OCI-LY1 (cell line): ENCODE measurements around the gene COL18A1.

Experiments used
- H2AFZ ChIP-seq: fragments of 200-600 bp; sonication (generic), shearing (Covaris generic); 2 replicates; pipeline ENCODE4 v1.6.0; 2014; ENCODE audit warnings: antibody characterized with exemption, mild to moderate bottlenecking, low read length
- H3F3A ChIP-seq: fragments of 200-600 bp; sonication (generic), shearing (Covaris generic); 2 replicates; pipeline ENCODE4 v1.6.0; 2014; ENCODE audit warnings: mild to moderate bottlenecking, antibody characterized with exemption, low read length, moderate library complexity; ENCODE audit not compliant: insufficient read depth
- H3K27ac ChIP-seq: fragments of 200-600 bp; sonication (generic); 2 replicates; pipeline ENCODE4 v1.5.1; 2014; ENCODE audit warnings: low read length, mixed run types, mild to moderate bottlenecking, low read depth; ENCODE audit not compliant: poor library complexity, severe bottlenecking
- H3K27me3 ChIP-seq: fragments of 200-600 bp; sonication (generic); 2 replicates; pipeline ENCODE4 v1.6.0; 2014; ENCODE audit warnings: antibody characterized with exemption, mild to moderate bottlenecking, low read length, moderate library complexity; ENCODE audit not compliant: insufficient read depth
- H3K36me3 ChIP-seq: fragments of 200-600 bp; sonication (generic); 2 replicates; pipeline ENCODE4 v1.6.1; 2014; ENCODE audit warnings: mild to moderate bottlenecking, antibody characterized with exemption, low read length, moderate library complexity, mixed read lengths; ENCODE audit not compliant: insufficient read depth
- H3K4me1 ChIP-seq: fragments of 200-600 bp; sonication (generic); 2 replicates; pipeline ENCODE4 v1.5.1; 2014; ENCODE audit warnings: mild to moderate bottlenecking, low read length, moderate library complexity; ENCODE audit not compliant: insufficient read depth, severe bottlenecking
- H3K4me2 ChIP-seq: fragments of 200-600 bp; sonication (generic), shearing (Covaris generic); 2 replicates; pipeline ENCODE4 v1.6.1; 2014; ENCODE audit warnings: low read length
- H3K4me3 ChIP-seq: fragments of 200-600 bp; sonication (generic); 2 replicates; pipeline ENCODE4 v1.5.1; 2014; ENCODE audit warnings: low read length, low read depth, mild to moderate bottlenecking, mixed read lengths; ENCODE audit not compliant: poor library complexity, severe bottlenecking
- H3K79me2 ChIP-seq: fragments of 200-600 bp; shearing (Covaris generic); 2 replicates; pipeline ENCODE4 v1.6.1; 2016; ENCODE audit warnings: mixed run types, low read length, mixed read lengths; ENCODE audit not compliant: insufficient read depth
- H3K9ac ChIP-seq: fragments of 200-600 bp; sonication (generic), shearing (Covaris generic); 2 replicates; pipeline ENCODE4 v1.6.1; 2014; ENCODE audit warnings: mild to moderate bottlenecking, low read length, mixed read lengths
- H3K9me2 ChIP-seq: fragments of 200-600 bp; sonication (generic), shearing (Covaris generic); 2 replicates; pipeline ENCODE4 v1.6.1; 2014; ENCODE audit warnings: low read depth, mild to moderate bottlenecking, low read length, mixed read lengths
- H3K9me3 ChIP-seq: fragments of 200-600 bp; shearing (Covaris generic); 2 replicates; pipeline ENCODE4 v1.6.1; 2014; ENCODE audit warnings: low read length, mixed read lengths
- H4K20me1 ChIP-seq: fragments of 200-600 bp; sonication (generic), shearing (Covaris generic); 2 replicates; pipeline ENCODE4 v1.6.0; 2016; ENCODE audit warnings: mild to moderate bottlenecking, low read length; ENCODE audit not compliant: insufficient read depth
- CTCF ChIP-seq: fragments of 200-600 bp; sonication (generic), shearing (Covaris generic); IDR thresholded peaks from 2 replicates; pipeline ENCODE4 v1.5.1; 2017; ENCODE audit warnings: mild to moderate bottlenecking, antibody characterized with exemption, low read length, moderate library complexity, mixed read lengths
- EZH2 ChIP-seq: fragments of 200-600 bp; sonication (generic), shearing (Covaris generic); IDR thresholded peaks from 2 replicates; pipeline ENCODE4 v1.8.0; 2017; ENCODE audit warnings: borderline replicate concordance, mixed run types, mild to moderate bottlenecking, antibody characterized with exemption, low read length, moderate library complexity, mixed read lengths

The COL18A1 gene

GRCh38 chr21:45506836-45507522 is 102.0 kb downstream of the COL18A1 start:
- Histone ChIP-seq H3K36me3 (no peaks in the 10 kb centered on the region), H3K79me2 (no peaks in the 10 kb centered on the region)
- no peak for TF ChIP-seq CTCF
- no peak for TF ChIP-seq EZH2

GRCh38 chr21:45507523-45507875 is 102.5 kb downstream of the COL18A1 start:
- H3K4me2 ChIP-seq, result no peak overlapping the region
- H3K4me3 ChIP-seq, result no peak overlapping the region
- no peaks in the 10 kb centered on the region for H3K9me2 ChIP-seq
- no peaks in the 10 kb centered on the region for H3K9me3 ChIP-seq
- peaks cover 6% of the 10 kb centered on the region; the same call in 1 of the 2 replicates for H3K27me3 ChIP-seq
- H3F3A ChIP-seq, result no peaks in the 10 kb centered on the region
- no peak overlapping the region for H3K9ac ChIP-seq
- H3K36me3 ChIP-seq, result no peaks in the 10 kb centered on the region
- no peaks in the 10 kb centered on the region for H3K4me1 ChIP-seq
- H3K27ac ChIP-seq, result no peak overlapping the region
- H4K20me1 ChIP-seq, result no peaks in the 10 kb centered on the region
- H3K79me2 ChIP-seq, result no peaks in the 10 kb centered on the region
- TF ChIP-seq CTCF, result no peak
- no peak for TF ChIP-seq EZH2
- no peak overlapping the region for H2AFZ ChIP-seq

More at GRCh38 chr21:45506836-45507522, 102.0 kb downstream of the COL18A1 start:
- Histone ChIP-seq H3K9me3 (no peaks in the 10 kb centered on the region), H3K4me3 (no peak overlapping the region), H3K9ac (no peak overlapping the region), H3K27ac (no peak overlapping the region), H3F3A (no peaks in the 10 kb centered on the region), H2AFZ (no peak overlapping the region), H3K27me3 (peaks cover 6% of the 10 kb centered on the region; the same call in 1 of the 2 replicates), H3K9me2 (no peaks in the 10 kb centered on the region), H3K4me1 (no peaks in the 10 kb centered on the region), H4K20me1 (no peaks in the 10 kb centered on the region), H3K4me2 (no peak overlapping the region)

GRCh38 chr21:45507888-45508508 is 103.0 kb downstream of the COL18A1 start:
- H3K9ac ChIP-seq, result no peak overlapping the region
- H3K36me3 ChIP-seq, result no peaks in the 10 kb centered on the region
- H3K4me2 ChIP-seq, result no peak overlapping the region
- no peak overlapping the region for H3K27ac ChIP-seq
- no peaks in the 10 kb centered on the region for H3K9me2 ChIP-seq
- H3K4me1 ChIP-seq, result no peaks in the 10 kb centered on the region
- no peak overlapping the region for H3K4me3 ChIP-seq
- no peaks in the 10 kb centered on the region for H4K20me1 ChIP-seq
- H3K9me3 ChIP-seq, result no peaks in the 10 kb centered on the region
- TF ChIP-seq EZH2, result no peak
- TF ChIP-seq CTCF, result no peak
- H3K79me2 ChIP-seq, result no peaks in the 10 kb centered on the region
- H3K27me3 ChIP-seq, result peaks cover 6% of the 10 kb centered on the region; the same call in 1 of the 2 replicates
- no peak overlapping the region for H2AFZ ChIP-seq
- no peaks in the 10 kb centered on the region for H3F3A ChIP-seq
